Esophagus squamous epithelium (tissue), 4 donors: ENCODE data around the gene TRIM24.

Source experiments
- CTCF ChIP-seq, 6 experiments: fragments of 450-650 bp in 4 of 6; fragments of 200-600 bp in 2 of 6; sonication (generic) in 2 of 6; IDR thresholded peaks; one replicate each; pipeline ENCODE4 v1.5.1; 2016 to 2019; ENCODE audit warnings: antibody characterized with exemption in 6 of 6, mild to moderate bottlenecking in 4 of 6, moderate library complexity in 4 of 6
- POLR2A ChIP-seq, 4 donors: fragments of 450-650 bp; IDR thresholded peaks; one replicate each; pipeline ENCODE4 v1.6.1; 2017; ENCODE audit warnings: antibody characterized with exemption in 4 of 4, mild to moderate bottlenecking in 4 of 4, moderate library complexity in 3 of 4

GRCh38 chr7:138475377-138475776 is 15.3 kb downstream of the TRIM24 start:
- no peak for TF ChIP-seq POLR2A (IDR thresholded peaks at IDR 0.05)
- TF ChIP-seq CTCF (IDR thresholded peaks at IDR 0.05), result no peak
